Naive thymus-derived CD4-positive, alpha-beta T cell (primary cell): ENCODE results near the gene BCL11B. TPM values are rescaled to one million over a fixed set of nuclear protein-coding genes. Genes with fewer than 3 reads are reported as not detected.

Source experiments
- ATAC-seq: fragments of 150-1000 bp; cut with Tn5 transposase; 2 replicates; pipeline ENCODE4 v1.10.0; 2021; ENCODE audit warnings: mild to moderate bottlenecking, moderate library complexity
- CTCF ChIA-PET: fragments of 350-600 bp; sonication (Branson Sonifier 250); formaldehyde crosslinking; loops from one replicate; lab custom pipeline; 2021; ENCODE audit warnings: antibody characterized with exemption; lab: Charles Lee
- POLR2A ChIA-PET: fragments of 350-600 bp; sonication (Branson Sonifier 250); formaldehyde crosslinking; loops from one replicate; lab custom pipeline; 2021; ENCODE audit warnings: antibody characterized with exemption, inconsistent platforms; lab: Charles Lee
- DNase-seq, 9 donors: peaks; one replicate each; pipeline versions ENCODE4 v3.0.0 to v3.0.0-alpha.2; 2020 to 2022; ENCODE audit warnings: mixed read lengths in 1 of 9
- H3K27ac ChIP-seq: one replicate; pipeline ENCODE4 v1.7.0; 2013; ENCODE audit warnings: mild to moderate bottlenecking, low read depth, low read length, moderate library complexity
- H3K27me3 ChIP-seq, 2 donors: one replicate each; pipeline ENCODE4 v1.7.0; 2013; ENCODE audit warnings: low read length in 2 of 2, mild to moderate bottlenecking in 2 of 2, moderate library complexity in 2 of 2; ENCODE audit not compliant: control insufficient read depth in 2 of 2, insufficient read depth in 2 of 2
- H3K36me3 ChIP-seq, 3 experiments: 1 replicate in 2 of 3; 2 replicates in 1 of 3; pipeline ENCODE4 v1.7.0; 2013; ENCODE audit warnings: low read length in 3 of 3, mild to moderate bottlenecking in 3 of 3, moderate library complexity in 1 of 3; ENCODE audit not compliant: insufficient read depth in 3 of 3, control insufficient read depth in 2 of 3
- H3K4me1 ChIP-seq, 2 donors: one replicate each; pipeline ENCODE4 v1.7.0; 2013; ENCODE audit warnings: low read length in 2 of 2, mild to moderate bottlenecking in 2 of 2, moderate library complexity in 1 of 2; ENCODE audit not compliant: control insufficient read depth in 2 of 2, insufficient read depth in 2 of 2
- H3K4me3 ChIP-seq: 2 replicates; pipeline ENCODE4 v1.7.0; 2013; ENCODE audit warnings: mild to moderate bottlenecking, low read length
- H3K9me3 ChIP-seq, 3 experiments: 1 replicate in 2 of 3; 2 replicates in 1 of 3; pipeline ENCODE4 v1.7.0; 2013; ENCODE audit warnings: low read length in 3 of 3; ENCODE audit not compliant: control insufficient read depth in 2 of 3
- H3K27ac Mint-ChIP-seq, 9 donors: one replicate each; pipeline ENCODE4 v1.8.0; 2020 to 2022; ENCODE audit warnings: mixed read lengths in 9 of 9, mild to moderate bottlenecking in 8 of 9, moderate library complexity in 5 of 9, inconsistent platforms in 2 of 9
- H3K27me3 Mint-ChIP-seq, 5 donors: one replicate each; pipeline ENCODE4 v1.8.0; 2021 to 2022; ENCODE audit warnings: mixed read lengths in 5 of 5, mild to moderate bottlenecking in 1 of 5
- H3K36me3 Mint-ChIP-seq, 5 donors: one replicate each; pipeline ENCODE4 v1.8.0; 2020 to 2022; ENCODE audit warnings: mixed read lengths in 5 of 5, mild to moderate bottlenecking in 3 of 5, inconsistent platforms in 1 of 5
- H3K4me1 Mint-ChIP-seq, 7 donors: one replicate each; pipeline ENCODE4 v1.8.0; 2020 to 2022; ENCODE audit warnings: mixed read lengths in 7 of 7, mild to moderate bottlenecking in 3 of 7, inconsistent platforms in 1 of 7
- H3K4me3 Mint-ChIP-seq, 10 donors: one replicate each; pipeline ENCODE4 v1.8.0; 2020 to 2022; ENCODE audit warnings: mild to moderate bottlenecking in 10 of 10, mixed read lengths in 10 of 10, moderate library complexity in 6 of 10, inconsistent platforms in 2 of 10
- H3K9me3 Mint-ChIP-seq, 11 donors: one replicate each; pipeline ENCODE4 v1.8.0; 2020 to 2022; ENCODE audit warnings: mixed read lengths in 11 of 11, mild to moderate bottlenecking in 4 of 11, inconsistent platforms in 1 of 11, moderate library complexity in 1 of 11
- intact Hi-C, 2 donors: fragments of 100-400 bp; cut with micrococcal nuclease; formaldehyde crosslinking; loops; one replicate each; pipeline ENCODE4 v1.15.1; 2023
- polyA plus RNA-seq, 2 donors: library from polyadenylated mRNA; unstranded; fragments of 300-500 nt; fragmentation: Illumina TruSeq; gene quantifications; one replicate each; pipeline ENCODE4 v1.2.3, GENCODE V29; 2021
- total RNA-seq, 6 experiments: library from RNA in 5 of 6; stranded (reverse) in 5 of 6; gene quantifications; 1 replicate in 5 of 6; 2 replicates in 1 of 6; pipeline ENCODE4 v1.2.3 and lab custom pipeline; 2021 to 2026

Gene BCL11B
- total and polyA plus RNA-seq, 7 experiments from 2014 or later: 10.9 to 269 (median 145) TPM

- DNase-seq: no peak
- H3K27ac ChIP-seq: peak overlapping the region; percentile 98
- ChIA-PET CTCF (interaction anchor here (0.6 to 3.2 kb wide), 7 partner anchors 9 to 44 kb away, joined by 3 to 13 read pairs (median 4); no protein-coding TSS in a partner anchor), POLR2A (interaction anchor here (0.8 to 69.0 kb wide), 4 partner anchors 7 to 1086 kb away, joined by 3 to 2458 read pairs (median 1916); partner anchors contain the start of gene BCL11B)
- Mint-ChIP-seq H3K4me3 (peak overlapping the region; percentile 71 to 94 (median 81)), H3K9me3 (peaks cover 0 to 17% (median 0%) of the 10 kb centered on the region in 11 donors), H3K27ac (peak overlapping the region; percentile 88 to 100 (median 99)), H3K27me3 (no peaks in the 10 kb centered on the region), H3K4me1 (peaks cover 75 to 99% (median 97%) of the 10 kb centered on the region in 7 donors), H3K36me3 (peaks cover 14 to 70% (median 47%) of the 10 kb centered on the region in 5 donors)
- ATAC-seq: no peak
- H3K4me3 ChIP-seq: peak overlapping the region; percentile 34
- intact Hi-C loops: loop anchor here (1.0 kb wide), 1 partner anchor 9 kb away; no protein-coding TSS in a partner anchor
- H3K27me3 ChIP-seq: no peaks in the 10 kb centered on the region
- peaks cover 24 to 74% (median 30%) of the 10 kb centered on the region in 3 experiments for H3K36me3 ChIP-seq
- H3K9me3 ChIP-seq: no peaks in the 10 kb centered on the region
- peaks cover 88 to 98% of the 10 kb centered on the region in 2 donors for H3K4me1 ChIP-seq
Measured at GRCh38 chr14:99224948-99225347, 47.0 kb downstream of the BCL11B start.

GRCh38 chr14:99224116-99224910 is 47.7 kb downstream of the BCL11B start:
- Histone ChIP-seq H3K9me3 (no peaks in the 10 kb centered on the region), H3K4me3 (peak overlapping the region; percentile 34), H3K27me3 (no peaks in the 10 kb centered on the region), H3K36me3 (peaks cover 24 to 71% (median 30%) of the 10 kb centered on the region in 3 experiments), H3K27ac (peak overlapping the region; percentile 98), H3K4me1 (peaks cover 86 to 97% of the 10 kb centered on the region in 2 donors)
- ChIA-PET CTCF (interaction anchor here (0.9 to 3.2 kb wide), 5 partner anchors 10 to 17 kb away, joined by 3 to 13 read pairs (median 4); no protein-coding TSS in a partner anchor), POLR2A (interaction anchor here (0.6 to 69.0 kb wide), 4 partner anchors 8 to 729 kb away, joined by 3 to 2458 read pairs (median 1916); partner anchors contain the start of gene BCL11B)
- no peak for ATAC-seq
- Mint-ChIP-seq H3K27ac (peak overlapping the region; percentile 88 to 100 (median 99)), H3K27me3 (no peaks in the 10 kb centered on the region), H3K4me1 (peaks cover 74 to 99% (median 96%) of the 10 kb centered on the region in 7 donors), H3K36me3 (peaks cover 14 to 70% (median 50%) of the 10 kb centered on the region in 5 donors), H3K9me3 (peaks cover 0 to 17% (median 0%) of the 10 kb centered on the region in 11 donors), H3K4me3 (peak overlapping the region; percentile 39 to 94 (median 78))
- intact Hi-C loops: loop anchor here in 1 of 2 donors (1.0 kb wide), 1 partner anchor 8 kb away; no protein-coding TSS in a partner anchor
- DNase-seq: peak in 1 of 9 donors; percentile 17

- Histone ChIP-seq H3K27me3 (no peaks in the 10 kb centered on the region), H3K9me3 (no peaks in the 10 kb centered on the region), H3K36me3 (peaks cover 9 to 51% (median 30%) of the 10 kb centered on the region in 3 experiments), H3K4me1 (peaks cover 73 to 93% of the 10 kb centered on the region in 2 donors), H3K4me3 (no peak overlapping the region), H3K27ac (peak overlapping the region; percentile 98)
- Mint-ChIP-seq H3K4me3 (peak overlapping the region in 9 of 10 donors; percentile 42 to 94 (median 71)), H3K36me3 (peaks cover 8 to 59% (median 42%) of the 10 kb centered on the region in 5 donors), H3K27me3 (no peaks in the 10 kb centered on the region), H3K9me3 (peaks cover 0 to 5% (median 0%) of the 10 kb centered on the region in 11 donors), H3K27ac (peak overlapping the region; percentile 54 to 100 (median 99)), H3K4me1 (peaks cover 73 to 99% (median 92%) of the 10 kb centered on the region in 7 donors)
- ChIA-PET CTCF (interaction anchor here (1.0 kb wide), 1 partner anchor 55 kb away, joined by 3 read pairs; no protein-coding TSS in a partner anchor), POLR2A (interaction anchor here (41.6 to 69.0 kb wide), 3 partner anchors 11 to 47 kb away, joined by 1374 to 2458 read pairs (median 2458); partner anchors contain the start of gene BCL11B)
- DNase-seq: no peak
- intact Hi-C loops: no loop called here
- no peak for ATAC-seq
Measured at GRCh38 chr14:99221445-99221844, 50.6 kb downstream of the BCL11B start.

GRCh38 chr14:99217066-99217955 is 54.7 kb downstream of the BCL11B start:
- Histone ChIP-seq H3K27ac (peak overlapping the region; percentile 64), H3K9me3 (no peaks in the 10 kb centered on the region), H3K4me3 (peak overlapping the region; percentile 40), H3K36me3 (peaks cover 6 to 34% (median 13%) of the 10 kb centered on the region in 3 experiments), H3K27me3 (no peaks in the 10 kb centered on the region), H3K4me1 (peaks cover 71 to 91% of the 10 kb centered on the region in 2 donors)
- CTCF ChIA-PET: interaction anchor here (0.7 to 2.2 kb wide), 3 partner anchors 10 to 15 kb away, joined by 3 to 9 read pairs (median 8); no protein-coding TSS in a partner anchor
- Mint-ChIP-seq H3K27ac (peak overlapping the region; percentile 55 to 100 (median 98)), H3K4me1 (peaks cover 67 to 99% (median 92%) of the 10 kb centered on the region in 7 donors), H3K27me3 (no peaks in the 10 kb centered on the region), H3K4me3 (peak overlapping the region; percentile 79 to 94 (median 88)), H3K36me3 (peaks cover 4 to 47% (median 33%) of the 10 kb centered on the region in 5 donors), H3K9me3 (peaks cover 0 to 7% (median 0%) of the 10 kb centered on the region in 11 donors)
- POLR2A ChIA-PET: interaction anchor here (0.7 to 69.0 kb wide), 6 partner anchors 8 to 1022 kb away, joined by 3 to 2458 read pairs (median 704); partner anchors contain the start of gene BCL11B
- ATAC-seq: peak; percentile 6
- peak in 1 of 9 donors; percentile 63 for DNase-seq
- intact Hi-C loops: loop anchor here in 1 of 2 donors (2.0 kb wide), 1 partner anchor 13 kb away; no protein-coding TSS in a partner anchor

DNA sequence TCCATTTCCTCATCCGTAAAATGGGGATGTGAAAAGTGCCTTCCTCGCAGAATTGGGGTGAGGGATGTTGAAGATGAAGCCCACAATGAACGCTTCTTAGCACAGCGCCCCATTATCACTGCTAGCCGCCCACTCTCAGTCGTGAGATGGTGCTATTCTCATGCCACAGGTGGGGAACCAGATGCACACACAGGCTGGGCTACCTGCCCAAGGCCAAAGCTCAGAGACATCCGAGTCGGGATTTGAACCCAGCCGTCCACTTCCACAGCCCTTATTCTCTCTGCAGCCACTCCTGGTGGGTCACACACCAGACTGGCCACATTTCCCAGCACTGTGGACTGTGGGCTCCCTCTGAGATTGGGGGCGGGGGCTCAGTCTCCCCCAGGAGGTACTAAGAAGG is 55.8 kb downstream of the BCL11B start:
- H3K36me3 Mint-ChIP-seq: peaks cover 7 to 51% (median 40%) of the 10 kb centered on the region in 5 donors
- ATAC-seq: no peak
- H3K27ac ChIP-seq: peak overlapping the region; percentile 64

More for the DNA sequence above, 55.8 kb downstream of the BCL11B start:
- peaks cover 74 to 91% of the 10 kb centered on the region in 2 donors for H3K4me1 ChIP-seq
- peak overlapping the region; percentile 51 to 100 (median 98) for H3K27ac Mint-ChIP-seq
- DNase-seq: no peak
- ChIA-PET POLR2A (interaction anchor here (3.0 to 69.0 kb wide), 3 partner anchors 7 to 46 kb away, joined by 34 to 2458 read pairs (median 2458); no protein-coding TSS in a partner anchor), CTCF (interaction anchor here (2.0 to 3.3 kb wide), 2 partner anchors 10 to 13 kb away, joined by 8 to 13 read pairs; no protein-coding TSS in a partner anchor)
- intact Hi-C loops: loop anchor here (1.0 to 2.0 kb wide), 3 partner anchors 8 to 15 kb away; no protein-coding TSS in a partner anchor
- peaks cover 70 to 99% (median 92%) of the 10 kb centered on the region in 7 donors for H3K4me1 Mint-ChIP-seq
- H3K27me3 ChIP-seq: no peaks in the 10 kb centered on the region
- H3K4me3 ChIP-seq: peak overlapping the region; percentile 40
- peaks cover 2 to 30% (median 6%) of the 10 kb centered on the region in 3 experiments for H3K36me3 ChIP-seq
- H3K4me3 Mint-ChIP-seq: peak overlapping the region; percentile 79 to 94 (median 88)
- no peaks in the 10 kb centered on the region for H3K9me3 ChIP-seq
- no peaks in the 10 kb centered on the region for H3K27me3 Mint-ChIP-seq
- peaks cover 0 to 11% (median 0%) of the 10 kb centered on the region in 11 donors for H3K9me3 Mint-ChIP-seq
